ENCODE results near the gene GAB2. TPM values are rescaled to one million over a fixed set of nuclear protein-coding genes. Genes with fewer than 3 reads are reported as not detected.

The GAB2 gene
- total RNA-seq, 3 donors from 2014 or later, result 21.5 to 36.1 (median 26.6) TPM

DNA sequence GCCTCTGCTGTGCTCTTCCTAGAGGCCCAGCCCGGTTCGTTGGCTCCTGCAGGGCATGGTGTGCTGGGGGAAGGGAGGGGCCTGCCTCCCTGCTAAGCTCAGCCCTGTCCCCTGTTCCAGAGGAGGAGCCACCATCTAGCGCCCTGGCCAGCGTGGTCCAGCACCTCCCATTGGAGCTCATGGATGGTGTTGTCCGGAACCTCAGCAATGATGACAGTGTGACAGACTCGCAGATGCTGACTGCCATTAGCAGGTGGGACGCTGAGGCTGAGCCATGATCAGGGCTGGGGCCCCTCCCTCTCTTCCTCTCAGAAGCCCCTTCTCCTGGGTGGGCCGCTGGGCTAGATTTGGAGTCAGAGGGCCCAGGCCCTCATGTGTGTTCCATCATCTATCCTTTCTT, 219.8 kb downstream of the GAB2 start:
- intact Hi-C loops (cut with DNase I, micrococcal nuclease), result no loop called here
- Histone ChIP-seq H3K9me3 (no peaks in the 10 kb centered on the region), H3K36me3 (ENCODE audit: low read depth) (no peaks in the 10 kb centered on the region), H3K4me1 (ENCODE audit: low read depth) (no peaks in the 10 kb centered on the region), H3K4me3 (no peak overlapping the region)
- ATAC-seq (no peak), DNase-seq (peak in 1 of 3 donors; percentile 14)
- TF ChIP-seq, protein P1, sequence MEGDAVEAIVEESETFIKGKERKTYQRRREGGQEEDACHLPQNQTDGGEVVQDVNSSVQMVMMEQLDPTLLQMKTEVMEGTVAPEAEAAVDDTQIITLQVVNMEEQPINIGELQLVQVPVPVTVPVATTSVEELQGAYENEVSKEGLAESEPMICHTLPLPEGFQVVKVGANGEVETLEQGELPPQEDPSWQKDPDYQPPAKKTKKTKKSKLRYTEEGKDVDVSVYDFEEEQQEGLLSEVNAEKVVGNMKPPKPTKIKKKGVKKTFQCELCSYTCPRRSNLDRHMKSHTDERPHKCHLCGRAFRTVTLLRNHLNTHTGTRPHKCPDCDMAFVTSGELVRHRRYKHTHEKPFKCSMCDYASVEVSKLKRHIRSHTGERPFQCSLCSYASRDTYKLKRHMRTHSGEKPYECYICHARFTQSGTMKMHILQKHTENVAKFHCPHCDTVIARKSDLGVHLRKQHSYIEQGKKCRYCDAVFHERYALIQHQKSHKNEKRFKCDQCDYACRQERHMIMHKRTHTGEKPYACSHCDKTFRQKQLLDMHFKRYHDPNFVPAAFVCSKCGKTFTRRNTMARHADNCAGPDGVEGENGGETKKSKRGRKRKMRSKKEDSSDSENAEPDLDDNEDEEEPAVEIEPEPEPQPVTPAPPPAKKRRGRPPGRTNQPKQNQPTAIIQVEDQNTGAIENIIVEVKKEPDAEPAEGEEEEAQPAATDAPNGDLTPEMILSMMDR (IDR thresholded peaks at IDR 0.05), result no peak

DNA sequence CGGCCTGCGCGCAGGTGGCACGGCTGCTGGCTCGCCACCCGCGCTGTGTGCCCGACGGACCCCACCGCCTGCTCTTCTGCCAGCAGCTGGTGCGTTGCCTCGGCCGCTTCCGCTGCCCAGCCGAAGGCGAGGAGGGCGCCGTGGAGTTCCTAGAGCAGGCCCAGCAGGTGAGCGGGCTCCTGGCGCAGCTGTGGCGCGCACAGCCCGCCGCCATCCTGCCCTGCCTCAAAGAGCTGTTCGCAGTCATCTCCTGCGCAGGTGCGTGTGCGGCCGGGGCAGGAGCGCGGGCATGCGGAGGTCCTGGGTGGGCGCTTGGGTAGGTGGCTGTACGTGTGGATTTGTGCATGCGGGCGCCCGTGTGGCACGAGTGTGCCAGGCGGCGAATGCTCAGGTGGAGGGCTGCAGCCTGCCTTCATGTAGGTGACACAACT, 220.9 kb downstream of the GAB2 start:
- no peak for DNase-seq
- no peak for ATAC-seq
- TF ChIP-seq, protein P1 (IDR thresholded peaks at IDR 0.05), result no peak
- H3K9me3 ChIP-seq, result no peaks in the 10 kb centered on the region
- intact Hi-C loops (cut with DNase I, micrococcal nuclease), result no loop called here
- no peaks in the 10 kb centered on the region for H3K4me1 ChIP-seq (ENCODE audit: low read depth)
- no peak overlapping the region for H3K4me3 ChIP-seq
- H3K36me3 ChIP-seq (ENCODE audit: low read depth), result no peaks in the 10 kb centered on the region

DNA sequence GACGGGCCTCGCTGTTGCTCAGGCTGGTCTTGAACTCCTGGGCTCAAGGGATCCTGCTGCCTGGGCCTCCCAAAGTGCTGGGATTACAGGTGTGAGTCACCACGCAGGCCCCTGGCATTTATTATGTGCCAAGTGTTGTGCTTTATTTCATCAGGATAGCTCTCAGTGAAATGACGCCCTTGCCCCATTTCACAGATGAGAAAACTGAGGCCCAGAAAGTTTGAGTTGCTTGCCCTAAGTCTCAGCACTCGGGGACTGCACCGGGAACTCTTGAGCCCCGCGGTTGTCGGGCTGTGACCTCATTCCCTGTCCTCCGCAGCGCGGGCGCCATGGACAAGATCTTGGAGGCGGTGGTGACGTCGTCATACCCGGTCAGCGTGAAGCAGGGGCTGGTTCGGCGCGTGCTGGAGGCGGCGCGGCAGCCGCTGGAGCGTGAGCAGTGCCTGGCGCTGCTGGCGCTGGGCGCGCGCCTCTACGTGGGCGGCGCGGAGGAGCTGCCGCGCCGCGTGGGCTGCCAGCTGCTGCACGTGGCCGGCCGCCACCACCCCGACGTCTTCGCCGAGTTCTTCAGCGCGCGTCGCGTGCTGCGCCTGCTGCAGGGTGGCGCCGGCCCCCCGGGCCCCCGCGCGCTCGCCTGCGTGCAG, 221.6 kb downstream of the GAB2 start:
- intact Hi-C loops (cut with DNase I, micrococcal nuclease), result no loop called here
- Histone ChIP-seq H3K4me3 (no peak overlapping the region), H3K4me1 (ENCODE audit: low read depth) (no peaks in the 10 kb centered on the region), H3K36me3 (ENCODE audit: low read depth) (no peaks in the 10 kb centered on the region), H3K9me3 (no peaks in the 10 kb centered on the region)
- ATAC-seq, result no peak
- no peak for DNase-seq
- TF ChIP-seq, protein P1 (IDR thresholded peaks at IDR 0.05), result no peak

DNA sequence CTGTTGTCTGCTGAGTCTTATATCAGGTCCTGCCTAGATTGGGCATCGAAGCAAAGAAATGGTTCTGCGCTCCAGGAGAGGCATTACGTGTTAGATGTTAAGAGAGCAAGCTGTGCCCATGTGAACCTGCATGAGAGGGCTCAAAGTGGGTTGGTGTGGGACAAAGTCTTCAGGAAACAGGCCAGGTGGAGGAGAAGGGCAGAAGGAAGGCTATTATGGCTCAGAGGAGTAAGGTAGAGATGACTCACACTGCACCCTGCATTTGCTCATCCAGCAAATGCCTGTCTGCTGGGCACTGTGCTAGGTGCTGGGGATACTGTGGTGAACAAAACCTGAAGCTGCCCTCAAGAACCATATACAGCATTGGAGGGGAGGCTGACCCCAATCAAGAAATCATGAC, 223.1 kb downstream of the GAB2 start:
- no peak overlapping the region for H3K4me3 ChIP-seq
- ATAC-seq (peak; percentile 71), DNase-seq (no peak)
- H3K9me3 ChIP-seq, result no peaks in the 10 kb centered on the region
- H3K4me1 ChIP-seq (ENCODE audit: low read depth), result peaks cover 2% of the 10 kb centered on the region
- TF ChIP-seq, protein P1 (IDR thresholded peaks at IDR 0.05), result no peak
- no peaks in the 10 kb centered on the region for H3K36me3 ChIP-seq (ENCODE audit: low read depth)
- intact Hi-C loops (cut with DNase I, micrococcal nuclease), result no loop called here

DNA sequence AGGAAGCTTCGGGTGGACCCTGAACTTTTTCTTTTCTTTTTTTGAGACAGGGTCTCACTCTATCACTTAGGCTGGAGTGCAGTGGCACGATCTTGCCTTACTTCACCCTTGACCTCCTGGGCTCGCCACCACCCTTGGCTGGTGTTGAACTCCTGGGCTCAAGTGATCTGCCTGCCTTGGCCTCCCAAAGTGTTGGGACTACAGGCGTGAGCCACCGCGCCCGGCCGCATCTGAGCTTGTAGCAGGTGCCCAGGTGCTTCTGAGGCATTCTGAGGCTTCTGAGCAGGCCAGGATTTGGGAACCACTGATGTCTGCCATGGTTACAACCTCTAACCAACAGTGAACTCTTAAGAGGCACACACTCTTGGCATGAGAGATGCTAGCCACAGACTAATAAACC, 223.8 kb downstream of the GAB2 start:
- no peaks in the 10 kb centered on the region for H3K36me3 ChIP-seq (ENCODE audit: low read depth)
- no peak overlapping the region for H3K4me3 ChIP-seq
- DNase-seq, result no peak
- TF ChIP-seq, protein P1 (IDR thresholded peaks at IDR 0.05), result no peak
- peaks cover 7% of the 10 kb centered on the region for H3K4me1 ChIP-seq (ENCODE audit: low read depth)
- no peaks in the 10 kb centered on the region for H3K9me3 ChIP-seq
- no peak for ATAC-seq
- intact Hi-C loops (cut with DNase I, micrococcal nuclease), result no loop called here
